ENCODE measurements around the gene SLC22A16.

The SLC22A16 gene

DNA sequence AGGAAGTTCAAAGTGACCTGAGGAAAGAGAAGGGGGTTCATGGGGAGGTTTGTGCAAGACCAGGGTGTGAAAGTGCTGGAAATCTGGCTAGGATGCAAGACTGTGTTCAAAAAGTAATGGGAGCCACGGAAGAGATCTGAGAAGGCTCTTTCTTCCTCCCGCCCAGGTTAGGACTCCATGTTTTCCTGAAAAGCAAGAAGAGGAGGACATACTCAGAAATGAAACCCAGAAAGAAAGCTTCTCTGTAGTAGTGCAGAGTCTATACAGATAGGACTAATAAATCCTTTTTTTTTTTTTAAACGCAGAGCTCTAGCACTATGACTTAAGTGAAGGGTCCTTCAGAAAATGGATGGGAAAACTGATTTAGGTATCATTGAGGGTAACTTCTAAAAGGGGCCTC is 57.8 kb downstream of the SLC22A16 start:
- peaks cover 4 to 7% of the 10 kb centered on the region in 2 donors for H3K9me3 Mint-ChIP-seq
- DNase-seq (no peak), ATAC-seq (replicated peaks) (no peak)
- H3K4me1 Mint-ChIP-seq: peaks cover 11% of the 10 kb centered on the region in 2 donors
- H3K27ac Mint-ChIP-seq: no peak overlapping the region
- peaks cover 4 to 6% of the 10 kb centered on the region in 2 donors for H3K36me3 Mint-ChIP-seq
- H3K4me3 Mint-ChIP-seq: no peak overlapping the region
- peaks cover 0 to 10% of the 10 kb centered on the region in 2 donors for H3K27me3 Mint-ChIP-seq

- no peak for DNase-seq
- peaks cover 11% of the 10 kb centered on the region in 2 donors for H3K4me1 Mint-ChIP-seq
- peaks cover 0 to 8% of the 10 kb centered on the region in 2 donors for H3K27me3 Mint-ChIP-seq
- ATAC-seq (replicated peaks): peak; percentile 53 to 82
- H3K9me3 Mint-ChIP-seq: peaks cover 0 to under 1% of the 10 kb centered on the region in 2 donors
- peak within 1 kb of the TSS; percentile 10 for H3K27ac Mint-ChIP-seq
- H3K36me3 Mint-ChIP-seq: no peaks in the 10 kb centered on the region
- H3K4me3 Mint-ChIP-seq: peak within 1 kb of the TSS; percentile 66 to 67
Measured at GRCh38 chr6:110415086-110415916, 61.1 kb downstream of the SLC22A16 start, which contains the start of gene DDO. Gene DDO, minus strand, starts transcription at chr6:110415575. Its CDS starts 2,113 bp downstream, at chr6:110413462.

GRCh38 chr6:110414669-110415068 is 61.7 kb downstream of the SLC22A16 start:
- no peaks in the 10 kb centered on the region for H3K36me3 Mint-ChIP-seq
- DNase-seq: no peak
- peak overlapping the region; percentile 66 to 67 for H3K4me3 Mint-ChIP-seq
- H3K27ac Mint-ChIP-seq: peak overlapping the region; percentile 10
- peaks cover 11% of the 10 kb centered on the region in 2 donors for H3K4me1 Mint-ChIP-seq
- ATAC-seq (replicated peaks): peak in 1 of 2 donors; percentile 44
- H3K9me3 Mint-ChIP-seq: peaks cover 0 to 5% of the 10 kb centered on the region in 2 donors
- H3K27me3 Mint-ChIP-seq: peaks cover 0 to 8% of the 10 kb centered on the region in 2 donors

GRCh38 chr6:110412360-110412759 is 64.1 kb downstream of the SLC22A16 start:
- DNase-seq (no peak), ATAC-seq (replicated peaks) (no peak)
- peaks cover 0 to 3% of the 10 kb centered on the region in 2 donors for H3K27me3 Mint-ChIP-seq
- H3K9me3 Mint-ChIP-seq: peaks cover 0 to 5% of the 10 kb centered on the region in 2 donors
- peaks cover 11% of the 10 kb centered on the region in 2 donors for H3K4me1 Mint-ChIP-seq
- no peaks in the 10 kb centered on the region for H3K36me3 Mint-ChIP-seq
- no peak overlapping the region for H3K27ac Mint-ChIP-seq
- no peak overlapping the region for H3K4me3 Mint-ChIP-seq

DNA sequence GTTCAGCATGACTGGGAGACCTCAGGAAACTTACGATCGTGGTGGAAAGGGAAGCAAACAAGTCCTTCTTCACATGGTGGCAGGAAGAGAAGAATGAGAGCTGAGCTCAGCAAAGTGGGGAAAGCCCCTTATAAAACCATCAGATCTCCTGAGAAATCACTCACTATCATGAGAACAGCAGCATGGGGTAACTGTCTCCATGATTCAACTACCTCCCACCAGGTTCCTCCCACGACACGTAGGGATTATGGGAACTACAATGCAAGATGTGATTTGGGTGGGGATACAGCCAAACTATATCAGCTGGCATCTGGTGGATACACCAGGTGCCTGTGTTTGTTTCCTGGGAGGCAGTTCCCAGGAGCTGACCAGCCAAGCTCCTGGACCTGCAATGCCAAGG is 65.9 kb downstream of the SLC22A16 start:
- Mint-ChIP-seq H3K27ac (no peak overlapping the region), H3K4me1 (peaks cover 8% of the 10 kb centered on the region in 2 donors), H3K9me3 (peaks cover 0 to 5% of the 10 kb centered on the region in 2 donors), H3K36me3 (no peaks in the 10 kb centered on the region), H3K27me3 (peaks cover 0 to 3% of the 10 kb centered on the region in 2 donors), H3K4me3 (no peak overlapping the region)
- no peak for ATAC-seq (replicated peaks)
- DNase-seq: no peak

- no peak for ATAC-seq (replicated peaks)
- Mint-ChIP-seq H3K36me3 (no peaks in the 10 kb centered on the region), H3K4me3 (no peak overlapping the region)
Measured at GRCh38 chr6:110409794-110410193, 66.6 kb downstream of the SLC22A16 start.

GRCh38 chr6:110408901-110409300 is 67.5 kb downstream of the SLC22A16 start:
- Mint-ChIP-seq H3K27ac (no peak overlapping the region), H3K4me1 (no peaks in the 10 kb centered on the region), H3K9me3 (peaks cover 0 to 5% of the 10 kb centered on the region in 2 donors), H3K4me3 (no peak overlapping the region), H3K27me3 (peaks cover 0 to 3% of the 10 kb centered on the region in 2 donors), H3K36me3 (no peaks in the 10 kb centered on the region)
- ATAC-seq (replicated peaks) (no peak), DNase-seq (no peak)

More at GRCh38 chr6:110409794-110410193, 66.6 kb downstream of the SLC22A16 start:
- peaks cover 2 to 4% of the 10 kb centered on the region in 2 donors for H3K4me1 Mint-ChIP-seq
- H3K27ac Mint-ChIP-seq: no peak overlapping the region
- peaks cover 0 to 3% of the 10 kb centered on the region in 2 donors for H3K27me3 Mint-ChIP-seq
- peaks cover 0 to 5% of the 10 kb centered on the region in 2 donors for H3K9me3 Mint-ChIP-seq
- DNase-seq: no peak

GRCh38 chr6:110404607-110405006 is 71.8 kb downstream of the SLC22A16 start:
- Mint-ChIP-seq H3K27ac (no peak overlapping the region), H3K36me3 (no peaks in the 10 kb centered on the region), H3K4me1 (no peaks in the 10 kb centered on the region), H3K4me3 (no peak overlapping the region), H3K9me3 (no peaks in the 10 kb centered on the region), H3K27me3 (peaks cover 0 to 8% of the 10 kb centered on the region in 2 donors)
- DNase-seq (no peak), ATAC-seq (replicated peaks) (no peak)

GRCh38 chr6:110401585-110402176 is 74.7 kb downstream of the SLC22A16 start:
- Mint-ChIP-seq H3K4me3 (no peak overlapping the region), H3K27me3 (peaks cover 0 to 8% of the 10 kb centered on the region in 2 donors), H3K27ac (no peak overlapping the region), H3K4me1 (no peaks in the 10 kb centered on the region), H3K36me3 (no peaks in the 10 kb centered on the region), H3K9me3 (no peaks in the 10 kb centered on the region)
- DNase-seq (no peak), ATAC-seq (replicated peaks) (no peak)

GRCh38 chr6:110400208-110400607 is 76.2 kb downstream of the SLC22A16 start:
- peak overlapping the region; percentile 56 to 78 for H3K4me3 Mint-ChIP-seq
- H3K27ac Mint-ChIP-seq: no peak overlapping the region
- no peaks in the 10 kb centered on the region for H3K9me3 Mint-ChIP-seq
- ATAC-seq (replicated peaks): no peak
- H3K27me3 Mint-ChIP-seq: peaks cover 0 to 8% of the 10 kb centered on the region in 2 donors
- no peak for DNase-seq
- no peaks in the 10 kb centered on the region for H3K4me1 Mint-ChIP-seq
- H3K36me3 Mint-ChIP-seq: no peaks in the 10 kb centered on the region

DNA sequence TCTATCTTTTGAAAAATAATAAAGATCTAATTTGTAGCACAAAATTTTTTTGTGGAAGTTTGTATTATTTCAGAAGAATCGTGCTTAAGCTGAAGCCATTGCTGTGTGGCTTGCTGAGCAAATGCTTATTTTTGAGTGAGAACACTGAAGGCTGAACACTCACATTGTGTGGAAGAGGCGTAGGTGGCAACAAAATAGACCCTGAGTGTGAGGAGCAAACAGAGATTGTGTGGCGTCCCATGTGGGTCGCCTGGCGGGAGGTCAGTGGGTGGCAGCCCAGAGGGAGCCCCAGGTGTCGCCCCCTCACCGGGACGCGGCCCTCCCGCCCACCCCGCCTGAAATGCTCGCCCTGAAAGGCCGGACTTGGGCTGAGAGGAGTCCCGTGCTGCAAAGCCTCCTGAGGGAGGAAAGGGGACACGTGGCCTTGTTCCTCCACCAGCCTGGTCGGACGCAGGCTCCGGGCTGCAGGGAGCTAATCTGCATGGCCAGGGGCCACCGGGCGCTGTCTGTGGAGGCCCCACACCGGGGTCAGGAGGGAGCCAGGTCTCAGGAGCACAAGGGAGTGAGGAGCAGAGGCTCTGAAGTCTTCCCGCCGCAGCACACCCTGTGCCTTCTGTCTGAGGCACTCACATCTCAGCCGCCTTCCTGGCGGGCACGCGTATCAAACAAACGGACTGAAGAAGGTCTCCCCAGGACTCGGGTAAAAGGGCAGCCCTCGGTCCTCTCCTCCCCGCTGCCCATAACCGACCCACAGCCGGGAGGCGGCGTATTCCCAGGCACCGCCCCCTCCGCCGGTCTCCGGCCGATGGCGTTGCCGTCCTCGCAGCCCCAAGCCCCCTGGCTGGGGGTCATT is 77.0 kb downstream of the SLC22A16 start:
- DNase-seq (no peak), ATAC-seq (replicated peaks) (peak; percentile 36 to 44)
- H3K4me1 Mint-ChIP-seq: no peaks in the 10 kb centered on the region
- H3K9me3 Mint-ChIP-seq: no peaks in the 10 kb centered on the region
- H3K27ac Mint-ChIP-seq: no peak overlapping the region
- peak overlapping the region; percentile 56 to 78 for H3K4me3 Mint-ChIP-seq
- H3K27me3 Mint-ChIP-seq: peaks cover 0 to 8% of the 10 kb centered on the region in 2 donors
- no peaks in the 10 kb centered on the region for H3K36me3 Mint-ChIP-seq

DNA sequence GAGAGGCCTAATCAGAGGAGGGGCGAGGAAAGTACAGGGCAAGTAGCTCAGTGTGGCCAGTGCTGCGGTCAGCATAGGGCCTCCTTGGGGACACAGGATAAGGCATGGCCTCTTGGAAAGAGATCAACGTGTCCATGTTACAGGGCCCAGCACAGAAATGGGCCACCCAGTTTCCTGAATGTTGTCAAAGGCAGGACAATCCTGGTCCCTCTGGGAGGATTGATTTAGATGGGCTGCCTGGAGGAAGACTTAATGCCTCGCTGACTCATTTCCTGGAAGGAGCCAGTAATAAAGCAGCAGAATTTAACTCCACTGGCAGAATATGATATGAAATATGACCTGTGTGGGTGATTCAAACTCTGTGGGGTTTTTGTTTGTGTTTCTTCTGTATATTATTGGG is 77.6 kb downstream of the SLC22A16 start:
- no peak overlapping the region for H3K27ac Mint-ChIP-seq
- H3K9me3 Mint-ChIP-seq: no peaks in the 10 kb centered on the region
- no peak for ATAC-seq (replicated peaks)
- H3K36me3 Mint-ChIP-seq: no peaks in the 10 kb centered on the region
- H3K27me3 Mint-ChIP-seq: peaks cover 0 to 8% of the 10 kb centered on the region in 2 donors
- H3K4me1 Mint-ChIP-seq: no peaks in the 10 kb centered on the region
- no peak for DNase-seq
- H3K4me3 Mint-ChIP-seq: no peak overlapping the region

- no peak for ATAC-seq (replicated peaks)
- no peak overlapping the region for H3K27ac Mint-ChIP-seq
- H3K9me3 Mint-ChIP-seq: no peaks in the 10 kb centered on the region
- DNase-seq: no peak
- no peaks in the 10 kb centered on the region for H3K36me3 Mint-ChIP-seq
- no peak overlapping the region for H3K4me3 Mint-ChIP-seq
- H3K4me1 Mint-ChIP-seq: peaks cover 0 to 6% of the 10 kb centered on the region in 2 donors
- no peaks in the 10 kb centered on the region for H3K27me3 Mint-ChIP-seq
Measured at GRCh38 chr6:110395221-110395620, 81.2 kb downstream of the SLC22A16 start.

- Mint-ChIP-seq H3K36me3 (no peaks in the 10 kb centered on the region), H3K9me3 (no peaks in the 10 kb centered on the region), H3K4me1 (peaks cover 0 to 6% of the 10 kb centered on the region in 2 donors), H3K27me3 (no peaks in the 10 kb centered on the region), H3K4me3 (no peak overlapping the region), H3K27ac (no peak overlapping the region)
- DNase-seq (no peak), ATAC-seq (replicated peaks) (no peak)
Measured at GRCh38 chr6:110394409-110394808, 82.0 kb downstream of the SLC22A16 start.

Data from stimulated activated naive B cell treated with anti-CD40 and anti-IgM and Interleukin-4, amounts not matched to agents 10 μg/mL and 1 μg/mL and 100 μg/mL, for 72 hours (primary cell).